HuH-7.5 (cell line): ENCODE measurements around the gene SKI.

ENCODE experiments used
- DNase-seq: peaks from one replicate; pipeline ENCODE4 v3.0.0; 2011; ENCODE audit warnings: low spot score

Gene SKI

GRCh38 chr1:2307064-2307605 is 79.0 kb downstream of the SKI start:
- DNase-seq, result no peak

- no peak for DNase-seq
Measured at GRCh38 chr1:2307972-2308371, 79.9 kb downstream of the SKI start.

DNA sequence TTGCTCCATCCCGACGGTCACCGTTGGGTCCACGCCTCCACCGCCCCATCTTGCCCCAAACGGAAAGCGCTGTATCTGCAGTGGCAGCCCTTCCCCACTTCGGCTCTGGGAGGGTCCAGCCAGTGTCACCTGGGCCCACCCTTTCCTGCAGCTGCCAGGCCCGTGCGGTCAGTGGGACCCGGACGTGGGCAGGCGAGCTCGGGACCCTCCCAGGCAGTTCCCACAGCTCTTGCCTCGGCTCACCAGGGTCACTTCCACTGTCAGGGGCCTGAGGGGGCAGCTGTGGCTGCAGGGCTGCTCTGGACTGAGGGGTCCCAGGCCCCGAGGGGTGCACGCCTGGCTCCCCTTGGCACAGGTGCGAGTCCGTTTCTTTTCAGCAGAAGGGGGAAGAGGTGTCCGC is 80.7 kb downstream of the SKI start:
- no peak for DNase-seq

DNA sequence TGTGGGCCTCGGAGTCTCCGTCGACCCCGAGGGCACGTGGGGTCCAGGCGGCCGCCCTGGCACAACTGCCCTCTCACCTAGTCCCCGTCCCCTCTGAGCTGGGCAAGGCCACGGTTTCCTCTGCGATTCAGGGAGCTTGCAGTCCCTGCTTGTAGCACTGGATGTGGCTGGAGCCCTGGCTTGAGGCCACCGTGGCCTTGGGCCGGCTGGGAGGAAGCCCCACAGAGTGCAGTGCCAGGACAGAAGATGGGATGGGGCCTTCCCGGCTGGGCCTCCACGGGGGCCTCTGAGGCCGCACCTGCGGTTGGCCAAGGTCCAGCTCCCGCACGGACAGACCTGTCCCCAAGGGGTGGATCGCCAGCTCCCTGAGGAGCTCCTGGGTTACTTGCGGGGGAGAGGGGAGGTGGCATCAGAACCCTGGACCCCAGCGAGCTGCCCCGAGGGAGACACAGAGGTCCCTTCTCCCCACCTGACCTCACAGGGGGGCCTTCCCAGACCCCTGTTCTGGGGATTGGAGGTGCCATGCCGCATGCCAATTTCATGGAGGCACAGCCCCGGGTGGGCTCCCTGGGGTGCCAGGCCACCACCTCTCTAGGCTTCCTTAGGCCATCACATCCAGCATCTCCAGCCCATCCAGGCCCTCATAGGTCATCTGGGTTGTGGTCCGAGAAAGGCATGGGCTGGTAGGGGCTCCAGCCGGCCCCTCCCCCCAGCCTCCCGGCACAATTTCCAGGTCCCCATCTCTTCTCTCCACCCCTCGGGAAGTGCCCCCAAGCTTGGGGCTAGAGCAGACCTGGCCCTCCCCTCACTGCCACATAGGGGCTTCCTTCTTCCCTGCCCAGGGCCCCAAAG is 82.4 kb downstream of the SKI start:
- DNase-seq, result no peak

DNA sequence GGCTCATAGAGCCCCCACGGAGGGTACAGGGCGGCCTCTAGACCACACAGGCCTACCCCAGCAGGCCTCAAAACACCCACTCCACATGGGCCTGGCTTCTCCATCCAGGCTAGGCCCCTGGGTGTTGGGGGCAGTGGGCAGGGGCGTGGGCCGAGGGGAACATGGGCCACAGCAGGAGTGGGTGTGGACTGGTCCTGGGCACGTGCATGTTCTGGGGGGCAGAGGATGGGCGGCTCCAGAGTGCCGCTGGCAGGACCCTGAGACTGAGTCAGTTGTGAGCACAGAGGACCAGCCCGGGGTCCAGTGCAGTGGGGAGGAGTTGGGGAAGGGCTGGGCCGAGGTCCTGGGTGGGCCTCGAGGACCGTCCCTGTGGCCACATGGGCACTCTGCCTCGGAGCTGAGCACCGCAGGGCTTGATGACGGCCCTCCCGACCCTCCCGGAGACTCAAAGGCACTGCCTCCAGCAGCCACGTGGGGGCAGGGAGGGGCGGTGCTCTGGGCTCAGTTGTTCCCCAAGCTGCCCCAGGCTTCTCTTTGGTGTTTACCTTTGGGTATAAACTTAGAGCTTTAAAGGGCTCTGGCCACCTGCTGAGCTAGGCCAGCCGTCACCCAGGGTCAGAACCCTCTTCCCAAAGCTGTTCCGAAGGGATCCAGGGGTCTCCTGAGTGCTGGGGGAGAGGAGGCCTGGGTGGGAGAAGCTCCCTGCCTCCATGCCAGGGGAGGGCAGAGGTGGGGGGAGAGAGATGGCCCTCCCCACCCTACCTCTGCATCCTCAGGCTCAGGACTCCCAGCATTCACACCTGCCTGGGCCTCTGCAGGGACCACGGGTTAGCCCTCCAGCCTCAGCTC is 83.3 kb downstream of the SKI start:
- peak; percentile 76 for DNase-seq

- DNase-seq, result no peak
Measured at GRCh38 chr1:2312160-2312514, 84.0 kb downstream of the SKI start.

DNA sequence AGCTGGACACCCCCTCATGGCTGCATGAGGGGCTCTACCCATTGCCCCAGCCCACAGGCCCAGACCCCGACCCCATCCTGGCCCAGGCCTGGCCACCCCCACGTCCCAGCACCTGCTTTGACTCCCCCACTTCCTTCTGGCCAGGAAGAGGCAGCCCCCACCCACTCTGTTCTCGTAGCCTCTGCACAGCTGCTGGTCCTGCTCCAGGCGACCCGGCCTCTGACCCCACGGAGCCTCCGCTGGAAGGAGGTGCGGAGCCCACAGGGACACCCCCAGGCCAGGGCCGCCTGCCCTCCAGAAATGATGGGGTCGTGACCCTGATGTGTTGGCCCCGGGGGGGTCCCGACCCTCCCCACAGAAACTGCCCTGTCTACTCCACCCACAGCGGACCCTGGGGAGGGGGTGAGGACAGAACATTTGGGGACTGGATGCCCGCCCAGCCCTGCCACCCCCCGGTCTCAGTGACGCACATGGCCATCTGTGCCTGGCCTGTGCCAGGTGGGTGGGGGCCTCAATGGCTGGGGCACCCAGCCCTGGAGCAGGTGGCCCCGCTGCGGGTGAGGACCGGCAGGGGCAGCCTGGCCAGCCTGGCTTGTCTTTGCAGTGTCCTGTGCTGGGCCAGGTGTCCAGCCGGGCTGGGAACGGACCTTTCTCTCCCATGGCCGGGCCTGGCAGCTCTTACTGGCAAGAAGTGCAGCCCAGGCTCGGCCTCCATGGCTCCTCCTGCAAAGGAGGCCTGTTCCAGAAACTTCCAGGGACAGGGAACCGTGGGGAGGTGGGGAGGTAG is 84.6 kb downstream of the SKI start:
- DNase-seq, result no peak

DNA sequence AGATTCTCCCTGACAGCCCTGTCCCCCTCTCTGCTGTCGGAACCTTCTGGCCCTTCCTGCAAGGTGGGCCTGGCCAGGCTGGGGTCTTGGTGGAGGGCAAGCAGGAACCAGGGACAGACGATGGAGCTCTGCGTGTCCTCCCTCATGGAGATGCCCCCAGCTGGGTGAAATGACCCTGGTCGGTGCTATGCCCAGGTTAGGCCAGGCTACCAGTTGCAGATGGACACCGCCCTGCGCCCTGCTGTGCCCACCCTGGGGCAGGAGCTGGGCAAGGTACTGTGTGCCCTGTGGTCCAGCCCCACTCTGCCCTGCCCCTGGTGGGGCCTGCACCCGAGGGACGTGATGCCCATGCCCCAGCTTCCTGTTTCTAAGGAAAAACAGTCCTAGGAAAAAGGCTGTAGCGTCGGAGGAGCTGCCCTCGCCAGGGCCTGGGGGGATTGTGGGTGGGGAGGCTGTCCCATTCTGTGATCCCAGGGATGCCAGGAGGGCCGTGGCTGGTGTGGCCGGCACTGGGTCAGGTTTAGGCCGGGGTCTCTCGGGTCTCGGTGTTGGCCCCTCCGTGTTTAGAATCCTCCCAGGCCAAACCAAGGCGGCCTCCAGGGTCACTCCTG is 85.6 kb downstream of the SKI start:
- DNase-seq, result no peak

GRCh38 chr1:2314273-2314802 is 86.2 kb downstream of the SKI start:
- peak; percentile 90 for DNase-seq

- peak; percentile 93 for DNase-seq
Measured at GRCh38 chr1:2314803-2315673, 86.9 kb downstream of the SKI start.

DNA sequence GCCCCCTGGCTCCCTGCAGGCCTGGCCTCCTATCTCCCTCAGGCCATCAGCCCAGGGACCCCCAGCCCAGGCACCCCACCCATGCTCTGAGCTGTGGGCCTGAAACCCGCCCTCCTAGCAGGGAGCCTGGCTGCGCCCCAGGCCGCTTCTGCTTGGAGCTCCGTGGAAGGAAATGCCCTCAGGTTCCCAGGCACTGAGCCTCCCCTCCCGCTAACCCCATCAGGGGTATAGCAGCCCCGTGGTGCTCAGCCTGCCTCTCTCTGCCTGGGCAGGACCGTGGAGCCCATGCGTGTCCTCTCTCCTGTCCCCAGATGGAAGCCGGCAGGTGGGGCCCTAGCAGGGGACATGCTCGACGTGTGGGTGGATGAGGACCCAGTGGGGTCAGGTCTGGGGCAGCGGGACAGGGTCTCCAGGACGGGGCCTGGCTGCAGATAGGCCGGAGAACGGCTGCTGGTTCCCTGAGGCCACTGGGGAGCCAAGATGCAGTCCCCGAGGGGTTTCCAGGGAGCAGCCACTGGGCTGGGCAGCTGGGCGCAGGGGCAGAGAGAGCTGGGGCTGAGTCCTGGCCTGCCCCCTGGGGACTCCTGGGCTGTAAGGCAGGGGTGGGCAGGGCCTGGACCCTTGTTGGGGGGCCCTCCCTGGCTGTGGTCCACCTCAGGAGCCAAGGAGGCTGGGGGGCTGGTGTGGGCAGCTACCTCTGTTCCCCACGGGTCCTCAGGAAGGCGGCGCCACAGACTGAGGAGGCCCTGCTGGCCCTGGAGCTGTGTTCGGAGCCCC is 87.7 kb downstream of the SKI start:
- no peak for DNase-seq

GRCh38 chr1:2316451-2316961 is 88.4 kb downstream of the SKI start:
- no peak for DNase-seq

DNA sequence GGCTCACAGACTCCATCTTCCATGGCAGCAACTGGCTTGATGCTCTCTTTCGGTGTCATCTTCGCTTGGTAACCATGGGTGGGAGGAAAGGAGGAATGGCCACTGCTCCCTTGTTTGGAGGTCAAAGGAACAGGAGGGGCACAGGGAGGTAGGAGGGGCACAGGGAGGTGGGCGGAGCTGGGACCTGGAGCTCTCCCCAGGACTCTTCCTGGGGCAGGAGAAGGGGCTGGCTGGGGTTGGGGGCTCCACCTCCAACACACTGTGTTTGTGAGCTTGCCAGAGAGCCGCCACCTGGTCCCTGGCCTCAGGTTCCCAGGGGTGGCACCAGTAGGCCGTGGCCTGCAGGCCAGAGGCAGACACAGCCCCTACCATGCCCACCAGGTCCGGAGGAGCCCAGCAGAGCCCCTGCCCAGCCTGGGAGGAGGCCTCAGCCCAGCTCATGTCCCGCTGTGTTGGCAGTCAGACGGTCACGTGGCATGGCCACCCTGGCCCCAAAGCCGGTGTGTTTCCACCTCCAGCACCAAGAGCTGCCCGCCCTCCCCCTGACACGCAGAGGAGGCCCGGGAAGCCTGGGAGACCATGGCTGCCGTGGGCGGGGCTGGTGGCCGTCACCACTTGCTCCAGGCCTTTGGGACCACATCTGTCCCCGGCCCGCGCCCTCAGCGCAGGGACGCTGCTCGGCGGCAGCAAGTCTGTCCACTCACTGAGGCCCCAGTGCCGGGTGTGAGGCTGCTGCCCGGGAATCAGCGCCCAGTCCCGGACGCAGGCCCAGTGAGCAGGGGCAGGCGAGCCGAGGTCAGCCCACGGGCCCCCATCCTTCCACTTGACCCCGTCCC is 89.3 kb downstream of the SKI start:
- DNase-seq, result no peak

- no peak for DNase-seq
Measured at GRCh38 chr1:2318314-2319278, 90.5 kb downstream of the SKI start.

DNA sequence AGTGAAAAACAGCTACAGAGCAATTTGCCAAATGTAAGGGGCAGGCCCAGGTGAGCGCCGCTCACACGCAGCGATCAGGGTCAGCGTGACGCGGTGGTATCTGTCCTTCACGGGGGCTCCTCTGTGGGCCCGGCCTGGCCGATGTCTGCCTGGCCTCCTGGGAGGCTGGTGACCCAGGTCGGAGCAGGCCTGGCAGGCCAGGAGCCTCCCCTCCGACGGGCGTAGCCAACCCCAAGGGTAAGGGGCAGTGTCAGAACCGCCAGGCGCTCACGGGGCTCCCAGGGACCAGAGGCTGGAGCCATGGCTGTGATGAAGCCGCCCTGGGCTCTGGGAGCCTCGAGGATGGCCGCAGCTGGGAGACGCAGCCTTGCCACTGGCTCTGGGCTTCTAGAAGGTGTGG is 91.2 kb downstream of the SKI start:
- DNase-seq, result no peak

GRCh38 chr1:2320006-2320405 is 91.9 kb downstream of the SKI start:
- DNase-seq, result no peak
